Measurements from ENCODE around the gene RYK.
"Not testable (repeated sequence)": the region's sequence is repeated elsewhere in the genome, so short reads cannot be mapped to it uniquely, and the experiment has no call there.

RYK gene

DNA sequence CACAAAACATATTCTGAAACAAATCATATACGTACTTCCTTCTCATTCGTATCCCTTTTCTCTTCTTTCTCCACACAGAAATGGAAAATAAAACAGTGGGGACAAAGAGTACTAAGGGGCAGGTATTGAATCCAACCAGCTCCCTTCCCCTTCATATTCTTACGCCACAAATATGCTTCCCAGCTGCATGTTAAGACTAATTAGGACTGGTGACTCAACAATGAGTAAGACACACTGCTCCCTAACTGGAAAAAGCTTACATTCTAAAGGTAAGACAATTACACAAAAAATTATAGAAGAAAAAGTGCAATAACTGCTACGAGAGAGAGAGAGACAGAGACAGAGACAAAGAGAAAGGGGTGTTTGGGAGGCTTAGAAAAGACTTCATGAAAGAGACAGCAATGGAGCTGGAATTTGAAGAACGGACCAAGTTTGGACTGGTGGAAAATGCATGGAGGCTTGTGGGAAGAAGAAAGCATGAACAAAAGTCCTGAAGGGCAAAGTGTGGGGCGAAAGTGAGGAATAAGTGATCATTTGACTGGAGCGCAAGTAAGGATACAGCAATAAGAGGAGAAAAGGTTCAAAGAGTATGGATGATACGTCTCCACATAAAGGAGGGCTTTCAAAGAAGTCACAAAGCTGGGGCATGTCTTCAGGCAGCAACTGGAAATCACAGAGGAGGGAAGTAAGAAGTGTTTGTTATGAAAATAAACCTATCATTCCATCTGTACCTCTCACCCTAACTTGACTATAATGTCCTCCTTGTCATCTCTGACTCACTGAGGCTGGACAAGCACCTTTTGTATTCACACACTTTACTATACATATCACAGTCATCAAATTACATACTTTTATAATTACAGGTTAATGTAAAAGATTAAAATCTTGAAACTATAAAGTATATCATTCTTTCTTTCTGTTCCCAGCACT is 49.2 kb downstream of the RYK start:
- Histone ChIP-seq H4K20me1 (ENCODE audit: insufficient read depth) (no peaks in the 10 kb centered on the region), H3K4me3 (IDR thresholded peaks at IDR 0.05; ENCODE audit: insufficient read depth, low read depth, low read length) (no peak overlapping the region), H3K79me2 (ENCODE audit: insufficient read depth, low read depth) (no peaks in the 10 kb centered on the region), H3K27ac (no peak overlapping the region), H3K4me2 (no peak overlapping the region), H3K36me3 (ENCODE audit: insufficient read depth) (no peaks in the 10 kb centered on the region), H3K9ac (no peak overlapping the region), H2AFZ (ENCODE audit: low read depth) (no peak overlapping the region), H3K4me1 (ENCODE audit: low read depth, poor library complexity, severe bottlenecking) (no peaks in the 10 kb centered on the region), H3K27me3 (ENCODE audit: insufficient read depth, low read depth) (no peaks in the 10 kb centered on the region)
- TF ChIP-seq, protein P1, sequence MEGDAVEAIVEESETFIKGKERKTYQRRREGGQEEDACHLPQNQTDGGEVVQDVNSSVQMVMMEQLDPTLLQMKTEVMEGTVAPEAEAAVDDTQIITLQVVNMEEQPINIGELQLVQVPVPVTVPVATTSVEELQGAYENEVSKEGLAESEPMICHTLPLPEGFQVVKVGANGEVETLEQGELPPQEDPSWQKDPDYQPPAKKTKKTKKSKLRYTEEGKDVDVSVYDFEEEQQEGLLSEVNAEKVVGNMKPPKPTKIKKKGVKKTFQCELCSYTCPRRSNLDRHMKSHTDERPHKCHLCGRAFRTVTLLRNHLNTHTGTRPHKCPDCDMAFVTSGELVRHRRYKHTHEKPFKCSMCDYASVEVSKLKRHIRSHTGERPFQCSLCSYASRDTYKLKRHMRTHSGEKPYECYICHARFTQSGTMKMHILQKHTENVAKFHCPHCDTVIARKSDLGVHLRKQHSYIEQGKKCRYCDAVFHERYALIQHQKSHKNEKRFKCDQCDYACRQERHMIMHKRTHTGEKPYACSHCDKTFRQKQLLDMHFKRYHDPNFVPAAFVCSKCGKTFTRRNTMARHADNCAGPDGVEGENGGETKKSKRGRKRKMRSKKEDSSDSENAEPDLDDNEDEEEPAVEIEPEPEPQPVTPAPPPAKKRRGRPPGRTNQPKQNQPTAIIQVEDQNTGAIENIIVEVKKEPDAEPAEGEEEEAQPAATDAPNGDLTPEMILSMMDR (conservative IDR thresholded peaks at IDR 0.05; ENCODE audit: low read depth, low read length): no peak

DNA sequence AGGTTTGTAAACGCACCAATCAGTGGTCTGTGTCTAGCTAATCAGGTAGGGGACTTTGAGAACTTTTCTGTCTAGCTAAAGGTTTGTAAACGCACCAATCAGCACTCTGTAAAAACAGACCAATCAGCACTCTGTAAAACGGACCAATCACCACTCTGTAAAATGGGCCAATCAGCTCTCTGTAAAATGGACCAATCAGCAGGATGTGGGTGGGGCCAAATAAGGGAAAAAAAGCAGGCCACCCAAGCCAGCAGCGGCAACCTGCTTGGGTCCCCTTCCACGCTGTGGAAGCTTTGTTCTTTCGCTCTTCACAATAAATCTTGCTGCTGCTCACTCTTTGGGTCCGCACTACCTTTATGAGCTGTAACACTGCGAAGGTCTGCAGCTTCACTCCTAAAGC is 50.8 kb downstream of the RYK start:
- H3K79me2 ChIP-seq (ENCODE audit: insufficient read depth, low read depth); H3K27me3 ChIP-seq (ENCODE audit: insufficient read depth, low read depth); H3K4me2 ChIP-seq; H3K27ac ChIP-seq; H3K4me1 ChIP-seq (ENCODE audit: low read depth, poor library complexity, severe bottlenecking); H2AFZ ChIP-seq (ENCODE audit: low read depth); H4K20me1 ChIP-seq (ENCODE audit: insufficient read depth); H3K4me3 ChIP-seq (IDR thresholded peaks at IDR 0.05; ENCODE audit: insufficient read depth, low read depth, low read length); H3K9ac ChIP-seq; H3K36me3 ChIP-seq (ENCODE audit: insufficient read depth): not testable (repeated sequence)

DNA sequence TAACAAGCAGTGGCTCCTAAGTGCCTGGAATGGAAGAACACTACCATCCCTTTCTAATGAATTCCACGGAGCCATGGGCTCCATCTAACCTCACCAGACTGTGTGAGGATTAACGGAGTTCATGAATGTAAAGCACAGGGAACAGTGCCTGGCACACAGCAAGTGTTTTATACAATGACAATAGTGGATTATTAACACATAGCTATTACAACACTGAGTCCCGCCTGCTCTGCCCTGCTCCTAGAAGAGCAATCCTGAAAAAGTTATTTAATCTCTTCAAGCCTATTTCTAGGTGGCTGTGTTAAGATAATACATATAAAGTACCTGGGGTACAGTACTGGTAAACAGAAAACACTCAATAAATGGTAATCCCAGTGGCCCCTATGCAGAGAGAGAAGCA is 51.4 kb downstream of the RYK start:
- no peak overlapping the region for H2AFZ ChIP-seq (ENCODE audit: low read depth)
- H3K9ac ChIP-seq: no peak overlapping the region
- H3K79me2 ChIP-seq (ENCODE audit: insufficient read depth, low read depth): no peaks in the 10 kb centered on the region
- no peak overlapping the region for H3K4me2 ChIP-seq
- H3K27me3 ChIP-seq (ENCODE audit: insufficient read depth, low read depth): no peaks in the 10 kb centered on the region
- no peaks in the 10 kb centered on the region for H3K4me1 ChIP-seq (ENCODE audit: low read depth, poor library complexity, severe bottlenecking)
- no peak overlapping the region for H3K4me3 ChIP-seq (IDR thresholded peaks at IDR 0.05; ENCODE audit: insufficient read depth, low read depth, low read length)
- no peaks in the 10 kb centered on the region for H3K36me3 ChIP-seq (ENCODE audit: insufficient read depth)
- TF ChIP-seq, protein P1 (conservative IDR thresholded peaks at IDR 0.05; ENCODE audit: low read depth, low read length): no peak
- H4K20me1 ChIP-seq (ENCODE audit: insufficient read depth): no peaks in the 10 kb centered on the region
- H3K27ac ChIP-seq: no peak overlapping the region

DNA sequence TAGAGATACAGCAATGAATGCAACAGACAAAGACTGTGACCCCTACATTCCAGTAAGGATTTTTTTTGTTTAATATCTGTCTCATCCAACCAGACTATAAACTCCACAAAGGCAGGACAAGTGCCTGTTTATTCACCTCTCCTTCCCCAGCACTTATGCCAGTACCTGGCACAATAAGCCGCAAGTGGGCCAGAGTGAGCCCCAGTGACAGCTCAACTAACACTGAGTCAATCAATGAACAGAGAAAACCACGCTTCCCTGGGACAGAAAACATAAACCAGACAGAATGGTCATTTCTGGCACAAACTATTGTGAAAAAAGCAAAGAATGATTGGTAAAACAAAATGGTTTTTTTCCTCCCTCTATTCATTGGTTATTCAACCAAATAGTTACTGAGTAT is 52.2 kb downstream of the RYK start:
- TF ChIP-seq, protein P1 (conservative IDR thresholded peaks at IDR 0.05; ENCODE audit: low read depth, low read length): no peak
- no peaks in the 10 kb centered on the region for H3K36me3 ChIP-seq (ENCODE audit: insufficient read depth)
- no peak overlapping the region for H2AFZ ChIP-seq (ENCODE audit: low read depth)

DNA sequence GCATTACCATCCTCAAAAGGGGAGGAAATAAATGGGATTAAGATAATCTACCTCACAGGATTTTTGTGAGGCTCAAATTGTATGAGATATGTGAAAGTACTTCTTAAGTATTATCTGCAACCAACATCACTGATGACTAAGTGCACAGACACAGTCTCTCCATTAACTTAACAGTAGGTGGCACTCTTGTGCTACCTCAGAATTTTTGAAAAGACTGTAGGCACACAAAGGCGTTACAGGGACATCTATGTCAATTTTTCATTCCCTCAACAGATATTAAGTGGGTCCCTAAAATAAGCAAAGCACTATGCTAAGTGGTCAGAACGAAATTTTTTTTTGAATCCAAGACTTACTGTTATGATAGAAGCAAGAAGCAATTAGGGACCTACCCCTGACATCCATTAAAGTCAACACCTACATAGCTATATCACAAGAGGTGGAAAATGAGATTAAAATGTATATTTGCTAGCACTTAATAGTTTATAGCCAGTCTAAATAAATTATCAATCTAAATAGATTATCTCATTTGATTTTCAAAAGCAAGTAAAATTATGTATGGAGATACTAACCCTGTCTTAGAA is 52.9 kb downstream of the RYK start:
- Histone ChIP-seq H3K79me2 (ENCODE audit: insufficient read depth, low read depth) (no peaks in the 10 kb centered on the region), H3K4me3 (IDR thresholded peaks at IDR 0.05; ENCODE audit: insufficient read depth, low read depth, low read length) (no peak overlapping the region), H3K9ac (no peak overlapping the region), H3K4me2 (no peak overlapping the region), H4K20me1 (ENCODE audit: insufficient read depth) (no peaks in the 10 kb centered on the region), H3K27ac (no peak overlapping the region), H2AFZ (ENCODE audit: low read depth) (no peak overlapping the region), H3K27me3 (ENCODE audit: insufficient read depth, low read depth) (no peaks in the 10 kb centered on the region), H3K36me3 (ENCODE audit: insufficient read depth) (no peaks in the 10 kb centered on the region), H3K4me1 (ENCODE audit: low read depth, poor library complexity, severe bottlenecking) (no peaks in the 10 kb centered on the region)
- TF ChIP-seq, protein P1 (conservative IDR thresholded peaks at IDR 0.05; ENCODE audit: low read depth, low read length): peak; percentile 81

More for the DNA sequence above, 52.2 kb downstream of the RYK start:
- Histone ChIP-seq H3K4me1 (ENCODE audit: low read depth, poor library complexity, severe bottlenecking) (no peaks in the 10 kb centered on the region), H3K27me3 (ENCODE audit: insufficient read depth, low read depth) (no peaks in the 10 kb centered on the region), H3K27ac (no peak overlapping the region), H3K79me2 (ENCODE audit: insufficient read depth, low read depth) (no peaks in the 10 kb centered on the region), H3K4me2 (no peak overlapping the region), H3K4me3 (IDR thresholded peaks at IDR 0.05; ENCODE audit: insufficient read depth, low read depth, low read length) (no peak overlapping the region), H3K9ac (no peak overlapping the region), H4K20me1 (ENCODE audit: insufficient read depth) (no peaks in the 10 kb centered on the region)

All from KMS-11 (cell line).